ENCODE measurements around the gene LINC01488. TPM values are rescaled to one million over a fixed set of nuclear protein-coding genes. Genes with fewer than 3 reads are reported as not detected.

Gene LINC01488
- total and polyA plus RNA-seq, 9 of the 15 experiments (the other 6 are each of a cell fraction or from before 2014, with no cell fraction given): not detected

DNA sequence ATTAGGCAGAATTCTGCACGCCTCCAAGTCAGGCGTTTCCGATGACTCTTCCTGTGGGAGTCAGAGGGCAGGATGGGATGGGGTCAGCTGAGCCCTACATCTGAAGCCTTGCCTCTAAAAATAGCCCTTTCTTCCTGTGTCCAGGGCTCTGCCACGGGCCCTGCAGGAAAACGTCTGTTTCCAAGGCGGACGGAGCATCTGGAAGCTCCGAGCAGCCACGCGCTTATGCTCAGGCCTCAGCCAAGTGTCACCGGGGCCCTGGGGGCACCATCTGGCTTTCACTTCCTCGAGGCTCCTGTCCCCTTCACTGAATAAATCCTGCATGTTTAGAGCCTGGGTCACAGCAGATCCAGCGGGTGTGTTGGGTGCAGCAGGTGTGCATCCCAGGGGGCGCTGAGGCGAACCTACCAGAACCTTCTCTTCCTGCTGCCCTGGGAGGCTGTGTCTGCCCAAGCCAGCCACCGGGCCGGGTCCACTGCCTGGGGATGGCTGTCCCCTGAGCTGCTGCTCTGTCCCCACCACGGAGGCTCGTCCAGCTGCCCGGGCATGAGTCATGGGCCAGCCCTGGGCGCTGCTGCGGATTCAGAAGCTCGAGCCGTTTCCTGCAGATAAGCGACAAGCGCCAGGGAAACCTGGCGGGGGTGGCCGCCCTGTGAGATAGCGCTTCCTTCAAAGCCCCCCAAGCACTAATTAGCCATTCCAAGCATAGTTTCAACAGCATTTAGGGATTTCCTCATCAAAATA lies 32.0 kb upstream of the LINC01488 start (continued):
- no peak for TF ChIP-seq PRPF4 (IDR thresholded peaks at IDR 0.05; ENCODE audit: insufficient read depth, low read depth, low read length, poor library complexity, severe bottlenecking)
- TF ChIP-seq FOXA1 (IDR thresholded peaks at IDR 0.05; ENCODE audit: borderline replicate concordance): no peak
- peak in 2 of 3 experiments; percentile 51 to 54 for TF ChIP-seq YY1 (IDR thresholded peaks at IDR 0.05; ENCODE audit: borderline replicate concordance in 1 of 3, control insufficient read depth in 1 of 3, extremely low read depth in 1 of 3, insufficient read depth in 3 of 3, insufficient read length in 1 of 3, insufficient replicate concordance in 2 of 3, low read depth in 1 of 3, low read length in 2 of 3)
- TF ChIP-seq HDGF (IDR thresholded peaks at IDR 0.05): no peak
- TF ChIP-seq MAZ (CRISPR knock-in tag; conservative IDR thresholded peaks at IDR 0.05 in 1 of 2, IDR thresholded peaks at IDR 0.05 in 1 of 2): peak in 1 of 2 experiments; percentile 57; a peak in 2 of 4 replicates
- no peak for TF ChIP-seq ZNF121 (CRISPR knock-in tag; conservative IDR thresholded peaks at IDR 0.05)
- no peak for TF ChIP-seq YBX1 (IDR thresholded peaks at IDR 0.05)
- peak; percentile 20; the same call in 1 of the 2 replicates for TF ChIP-seq NFRKB (IDR thresholded peaks at IDR 0.05; ENCODE audit: low read depth)
- TF ChIP-seq ARNT (IDR thresholded peaks at IDR 0.05): peak in 1 of 2 experiments; percentile 73; a peak in 2 of 4 replicates
- TF ChIP-seq GTF2E2 (tag; IDR thresholded peaks at IDR 0.05): 0 out of 2 replicates have a peak, but pooled peaks have one; percentile 12
- TF ChIP-seq, protein P1, sequence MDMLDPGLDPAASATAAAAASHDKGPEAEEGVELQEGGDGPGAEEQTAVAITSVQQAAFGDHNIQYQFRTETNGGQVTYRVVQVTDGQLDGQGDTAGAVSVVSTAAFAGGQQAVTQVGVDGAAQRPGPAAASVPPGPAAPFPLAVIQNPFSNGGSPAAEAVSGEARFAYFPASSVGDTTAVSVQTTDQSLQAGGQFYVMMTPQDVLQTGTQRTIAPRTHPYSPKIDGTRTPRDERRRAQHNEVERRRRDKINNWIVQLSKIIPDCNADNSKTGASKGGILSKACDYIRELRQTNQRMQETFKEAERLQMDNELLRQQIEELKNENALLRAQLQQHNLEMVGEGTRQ (CRISPR knock-in tag; IDR thresholded peaks at IDR 0.05): no peak
- TF ChIP-seq CBX1 (IDR thresholded peaks at IDR 0.05; ENCODE audit: low read depth): no peak
- TF ChIP-seq SIRT6 (IDR thresholded peaks at IDR 0.05; ENCODE audit: low read depth, low read length): no peak
- TF ChIP-seq ZNF24 (IDR thresholded peaks at IDR 0.05): no peak
- TF ChIP-seq ZZZ3 (IDR thresholded peaks at IDR 0.05): no peak
- TF ChIP-seq HEY1 (CRISPR knock-in tag; IDR thresholded peaks at IDR 0.05; ENCODE audit: borderline replicate concordance): no peak
- peak; percentile 79; the same call in 1 of the 2 replicates for TF ChIP-seq MYNN (IDR thresholded peaks at IDR 0.05)
- TF ChIP-seq MYNN (CRISPR knock-in tag; IDR thresholded peaks at IDR 0.05): no peak
- TF ChIP-seq, protein P2, sequence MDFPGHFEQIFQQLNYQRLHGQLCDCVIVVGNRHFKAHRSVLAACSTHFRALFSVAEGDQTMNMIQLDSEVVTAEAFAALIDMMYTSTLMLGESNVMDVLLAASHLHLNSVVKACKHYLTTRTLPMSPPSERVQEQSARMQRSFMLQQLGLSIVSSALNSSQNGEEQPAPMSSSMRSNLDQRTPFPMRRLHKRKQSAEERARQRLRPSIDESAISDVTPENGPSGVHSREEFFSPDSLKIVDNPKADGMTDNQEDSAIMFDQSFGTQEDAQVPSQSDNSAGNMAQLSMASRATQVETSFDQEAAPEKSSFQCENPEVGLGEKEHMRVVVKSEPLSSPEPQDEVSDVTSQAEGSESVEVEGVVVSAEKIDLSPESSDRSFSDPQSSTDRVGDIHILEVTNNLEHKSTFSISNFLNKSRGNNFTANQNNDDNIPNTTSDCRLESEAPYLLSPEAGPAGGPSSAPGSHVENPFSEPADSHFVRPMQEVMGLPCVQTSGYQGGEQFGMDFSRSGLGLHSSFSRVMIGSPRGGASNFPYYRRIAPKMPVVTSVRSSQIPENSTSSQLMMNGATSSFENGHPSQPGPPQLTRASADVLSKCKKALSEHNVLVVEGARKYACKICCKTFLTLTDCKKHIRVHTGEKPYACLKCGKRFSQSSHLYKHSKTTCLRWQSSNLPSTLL (IDR thresholded peaks at IDR 0.05): no peak
- TF ChIP-seq NFIX (CRISPR knock-in tag; IDR thresholded peaks at IDR 0.05; ENCODE audit: low read depth): no peak
- no peak for TF ChIP-seq MAFF (IDR thresholded peaks at IDR 0.05; ENCODE audit: low read length)
- TF ChIP-seq ILK (tag; IDR thresholded peaks at IDR 0.05; ENCODE audit: borderline replicate concordance, low read depth): no peak
- TF ChIP-seq, protein P3, sequence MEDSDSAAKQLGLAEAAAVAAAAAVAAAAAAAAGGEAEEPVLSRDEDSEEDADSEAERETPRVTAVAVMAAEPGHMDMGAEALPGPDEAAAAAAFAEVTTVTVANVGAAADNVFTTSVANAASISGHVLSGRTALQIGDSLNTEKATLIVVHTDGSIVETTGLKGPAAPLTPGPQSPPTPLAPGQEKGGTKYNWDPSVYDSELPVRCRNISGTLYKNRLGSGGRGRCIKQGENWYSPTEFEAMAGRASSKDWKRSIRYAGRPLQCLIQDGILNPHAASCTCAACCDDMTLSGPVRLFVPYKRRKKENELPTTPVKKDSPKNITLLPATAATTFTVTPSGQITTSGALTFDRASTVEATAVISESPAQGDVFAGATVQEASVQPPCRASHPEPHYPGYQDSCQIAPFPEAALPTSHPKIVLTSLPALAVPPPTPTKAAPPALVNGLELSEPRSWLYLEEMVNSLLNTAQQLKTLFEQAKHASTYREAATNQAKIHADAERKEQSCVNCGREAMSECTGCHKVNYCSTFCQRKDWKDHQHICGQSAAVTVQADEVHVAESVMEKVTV (CRISPR knock-in tag; IDR thresholded peaks at IDR 0.05): no peak
- TF ChIP-seq RBM25 (IDR thresholded peaks at IDR 0.05; ENCODE audit: low read depth, low read length, severe bottlenecking): no peak

Data from K562 (cell line).